Stimulated activated CD4-positive, alpha-beta T cell treated with anti-CD3 and anti-CD28 coated beads, Interleukin-15, amount 100 ng/mL, for 24 hours (primary cell): Measurements from ENCODE around the gene EXOC6B.

Experiments
- DNase-seq: peaks from one replicate; pipeline ENCODE4 v3.0.0-alpha.2; 2020

EXOC6B gene

GRCh38 chr2:72727356-72727755, 98.5 kb downstream of the EXOC6B start:
- DNase-seq, result no peak

GRCh38 chr2:72723769-72724370, 102.0 kb downstream of the EXOC6B start:
- no peak for DNase-seq

DNA sequence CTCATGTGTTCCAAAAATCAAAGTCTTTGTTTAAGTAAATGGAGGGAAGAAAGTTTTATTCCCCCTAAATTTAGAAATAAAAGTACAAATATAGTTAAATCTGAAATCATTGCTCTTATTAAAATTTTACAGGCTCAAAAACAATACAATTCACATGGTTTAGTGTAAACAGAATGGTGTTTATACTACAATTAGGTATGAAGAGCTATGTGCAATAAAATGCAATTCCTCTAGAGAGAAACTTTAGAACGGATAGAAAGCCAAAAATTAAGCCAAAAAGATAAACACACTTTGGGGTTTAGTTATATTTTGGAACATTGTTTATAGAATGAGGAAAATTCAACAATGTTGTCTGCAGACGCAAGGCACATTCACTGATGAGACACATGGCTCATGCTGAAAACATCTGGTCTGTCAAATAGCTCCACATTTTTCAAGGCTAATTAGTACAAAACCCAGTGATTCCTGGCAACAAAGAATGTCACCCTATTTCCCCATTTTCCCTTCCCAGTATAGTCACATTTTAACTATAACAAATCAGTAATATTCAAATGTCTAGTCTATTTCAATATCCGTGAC, 103.3 kb downstream of the EXOC6B start:
- DNase-seq, result no peak

GRCh38 chr2:72719416-72719815, 106.4 kb downstream of the EXOC6B start:
- DNase-seq, result no peak

DNA sequence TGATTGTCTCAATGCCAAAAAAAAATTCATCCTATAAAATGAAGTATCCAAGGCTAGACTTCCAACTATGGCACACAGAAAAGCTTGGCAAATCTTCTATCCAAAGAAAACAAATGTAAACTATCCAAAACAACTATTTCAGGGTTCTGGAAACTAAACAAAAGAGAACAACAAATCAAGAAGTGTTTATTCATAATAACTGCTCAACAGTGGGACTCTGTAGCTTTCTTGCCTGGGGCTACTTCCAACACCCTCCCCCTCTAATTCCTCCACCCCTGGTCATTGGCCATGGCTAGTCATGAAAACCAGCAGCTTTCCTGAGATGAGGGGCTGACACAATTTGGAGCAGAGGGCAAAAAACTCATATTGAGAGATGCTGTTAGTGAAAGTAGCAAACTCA, 107.0 kb downstream of the EXOC6B start:
- DNase-seq, result no peak

DNA sequence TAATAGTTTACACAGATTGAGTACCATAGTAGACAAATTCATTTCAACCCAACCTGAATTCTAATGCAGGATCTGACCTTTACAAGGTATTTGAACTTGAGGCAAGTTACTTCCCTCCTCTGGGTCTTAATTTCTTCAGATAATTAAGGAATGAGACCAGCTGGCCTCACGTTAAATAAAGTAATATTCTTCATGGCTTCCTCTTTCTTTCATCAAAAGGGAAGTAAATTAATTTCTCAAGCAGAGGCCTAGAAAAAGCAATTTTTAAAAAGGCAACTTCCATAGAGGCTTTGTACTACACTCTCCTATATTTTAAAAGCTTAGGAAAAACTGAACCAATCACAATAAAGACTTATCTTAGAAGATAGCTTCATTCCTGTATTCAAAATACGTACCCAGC, 109.2 kb downstream of the EXOC6B start:
- no peak for DNase-seq

GRCh38 chr2:72713857-72714256, 112.0 kb downstream of the EXOC6B start:
- no peak for DNase-seq

GRCh38 chr2:72712977-72713376, 112.9 kb downstream of the EXOC6B start:
- no peak for DNase-seq

GRCh38 chr2:72712304-72712703, 113.5 kb downstream of the EXOC6B start:
- no peak for DNase-seq

- DNase-seq, result no peak
Observed at GRCh38 chr2:72710418-72711152, 115.2 kb downstream of the EXOC6B start.

DNA sequence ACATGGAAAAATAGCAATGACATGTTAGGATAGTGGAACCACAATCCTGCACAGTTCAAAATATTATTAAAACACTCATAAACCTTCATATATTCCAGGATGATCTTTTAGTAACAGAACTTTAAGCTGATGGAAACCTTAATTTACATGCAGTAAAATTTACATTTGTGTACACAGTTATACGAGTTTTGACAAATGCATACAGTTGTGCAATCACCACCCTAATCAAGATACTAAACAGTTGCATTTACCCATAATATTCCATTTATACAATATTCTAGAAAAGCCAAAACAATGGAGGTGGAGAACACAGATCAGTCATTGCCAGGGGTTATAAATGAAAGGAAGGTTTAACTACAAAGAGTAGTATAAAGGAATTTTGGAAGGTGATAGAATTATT, 117.6 kb downstream of the EXOC6B start:
- no peak for DNase-seq

GRCh38 chr2:72698300-72698699, 127.5 kb downstream of the EXOC6B start:
- no peak for DNase-seq

DNA sequence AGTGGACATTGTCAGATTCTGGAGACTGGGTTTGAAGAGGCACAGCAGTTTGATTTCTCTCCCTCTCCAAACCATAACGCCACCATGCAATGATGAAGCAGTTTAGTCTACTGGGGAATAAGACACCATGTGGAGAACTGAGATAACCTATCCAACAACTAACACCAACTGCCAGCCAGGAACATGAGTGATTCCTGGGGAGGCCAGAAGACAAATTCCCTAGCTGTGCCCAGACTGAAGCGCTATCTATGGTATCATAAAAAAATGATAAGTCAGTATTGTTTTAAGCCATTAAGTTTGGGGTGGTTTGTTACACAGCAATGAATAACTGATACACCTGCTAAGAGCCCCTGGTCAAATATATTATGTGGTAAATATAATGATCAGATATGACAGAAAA, 129.3 kb downstream of the EXOC6B start:
- no peak for DNase-seq

DNA sequence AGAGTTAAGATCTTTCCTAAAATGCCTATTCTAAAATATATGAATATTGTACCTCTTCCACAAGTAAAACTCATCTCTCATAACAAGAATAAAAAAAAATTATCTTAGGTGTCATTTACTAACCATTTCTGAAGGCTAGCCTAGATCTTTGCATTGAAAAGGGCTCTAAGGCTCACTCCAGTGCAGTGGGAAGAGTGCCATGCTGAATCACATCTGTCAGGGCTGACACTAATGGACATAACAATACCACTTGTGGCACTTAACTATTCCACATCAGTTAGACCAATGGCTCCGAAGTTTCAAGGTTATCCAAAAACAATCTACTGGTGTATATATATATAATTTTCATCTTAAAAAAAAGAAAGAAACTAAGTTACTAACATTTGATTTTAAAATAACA, 130.2 kb downstream of the EXOC6B start:
- no peak for DNase-seq

GRCh38 chr2:72694715-72695496, 130.9 kb downstream of the EXOC6B start:
- DNase-seq, result no peak

GRCh38 chr2:72689579-72690195, 136.1 kb downstream of the EXOC6B start:
- no peak for DNase-seq

GRCh38 chr2:72685638-72686213, 140.1 kb downstream of the EXOC6B start:
- DNase-seq, result no peak

GRCh38 chr2:72682061-72682460, 143.8 kb downstream of the EXOC6B start:
- no peak for DNase-seq

GRCh38 chr2:72681016-72681995, 144.5 kb downstream of the EXOC6B start:
- DNase-seq, result no peak

- DNase-seq, result no peak
Observed at GRCh38 chr2:72678024-72678423, 147.8 kb downstream of the EXOC6B start.

GRCh38 chr2:72676341-72677025, 149.3 kb downstream of the EXOC6B start:
- no peak for DNase-seq
